Muscle layer of duodenum (tissue), 2 donors: ENCODE measurements around the gene ELP4.

Source experiments
- H3K27ac ChIP-seq: one replicate; pipeline ENCODE4 v1.7.0; 2013; ENCODE audit warnings: mild to moderate bottlenecking, low read length
- H3K27me3 ChIP-seq: one replicate; pipeline ENCODE4 v1.7.0; 2013; ENCODE audit warnings: low read depth, mild to moderate bottlenecking, control low read depth, low read length
- H3K36me3 ChIP-seq, 2 donors: one replicate each; pipeline ENCODE4 v1.7.0; 2013; ENCODE audit warnings: low read length in 2 of 2, control low read depth in 1 of 2, mild to moderate bottlenecking in 1 of 2; ENCODE audit not compliant: insufficient read depth in 2 of 2, control insufficient read depth in 1 of 2
- H3K4me1 ChIP-seq, 2 donors: one replicate each; pipeline ENCODE4 v1.7.0; 2013; ENCODE audit warnings: low read length in 2 of 2, mild to moderate bottlenecking in 2 of 2, control low read depth in 1 of 2, moderate library complexity in 1 of 2; ENCODE audit not compliant: insufficient read depth in 2 of 2, control insufficient read depth in 1 of 2
- H3K4me3 ChIP-seq, 2 donors: one replicate each; pipeline ENCODE4 v1.7.0; 2013; ENCODE audit warnings: low read length in 2 of 2, low read depth in 1 of 2, mild to moderate bottlenecking in 1 of 2
- H3K9me3 ChIP-seq, 2 donors: one replicate each; pipeline ENCODE4 v1.7.0; 2013; ENCODE audit warnings: low read length in 2 of 2, control low read depth in 1 of 2, mild to moderate bottlenecking in 1 of 2; ENCODE audit not compliant: control insufficient read depth in 1 of 2
- donor health status: healthy.

The ELP4 gene

GRCh38 chr11:31834237-31834636 is 324.7 kb downstream of the ELP4 start:
- Histone ChIP-seq H3K36me3 (no peaks in the 10 kb centered on the region), H3K9me3 (no peaks in the 10 kb centered on the region), H3K27ac (no peak overlapping the region), H3K4me3 (no peak overlapping the region), H3K4me1 (no peaks in the 10 kb centered on the region), H3K27me3 (peaks cover 7% of the 10 kb centered on the region)
